PFSK-1 (cell line): ENCODE measurements around the gene GYG2.

ENCODE experiments used
- FOXP2 ChIP-seq: optimal IDR thresholded peaks from 2 replicates; pipeline ENCODE3; 2011; ENCODE audit warnings: borderline replicate concordance, control low read depth, inconsistent platforms; ENCODE audit not compliant: insufficient read depth; ENCODE audit errors: extremely low read length, extremely low read depth
- POLR2AphosphoS5 ChIP-seq: IDR thresholded peaks from 2 replicates; pipeline ENCODE4 v1.6.1; 2012; ENCODE audit warnings: low read depth, mild to moderate bottlenecking, control low read depth, low read length, moderate library complexity
- REST ChIP-seq, 2 experiments: IDR thresholded peaks; 2 replicates each; pipeline versions ENCODE4 v1.6.1 to v1.8.0; 2011 to 2012; ENCODE audit warnings: low read depth in 2 of 2, low read length in 2 of 2, control low read depth in 1 of 2, inconsistent platforms in 1 of 2, mild to moderate bottlenecking in 1 of 2, moderate library complexity in 1 of 2; ENCODE audit not compliant: insufficient read depth in 1 of 2
- SIN3A ChIP-seq: IDR thresholded peaks from 2 replicates; pipeline ENCODE4 v1.6.1; 2012; ENCODE audit warnings: mild to moderate bottlenecking, low read length, moderate library complexity, borderline replicate concordance; ENCODE audit not compliant: insufficient read depth
- TAF1 ChIP-seq: IDR thresholded peaks from 2 replicates; pipeline ENCODE4 v1.6.1; 2012; ENCODE audit warnings: low read length, control low read depth, borderline replicate concordance; ENCODE audit not compliant: insufficient read depth

GYG2 gene

DNA sequence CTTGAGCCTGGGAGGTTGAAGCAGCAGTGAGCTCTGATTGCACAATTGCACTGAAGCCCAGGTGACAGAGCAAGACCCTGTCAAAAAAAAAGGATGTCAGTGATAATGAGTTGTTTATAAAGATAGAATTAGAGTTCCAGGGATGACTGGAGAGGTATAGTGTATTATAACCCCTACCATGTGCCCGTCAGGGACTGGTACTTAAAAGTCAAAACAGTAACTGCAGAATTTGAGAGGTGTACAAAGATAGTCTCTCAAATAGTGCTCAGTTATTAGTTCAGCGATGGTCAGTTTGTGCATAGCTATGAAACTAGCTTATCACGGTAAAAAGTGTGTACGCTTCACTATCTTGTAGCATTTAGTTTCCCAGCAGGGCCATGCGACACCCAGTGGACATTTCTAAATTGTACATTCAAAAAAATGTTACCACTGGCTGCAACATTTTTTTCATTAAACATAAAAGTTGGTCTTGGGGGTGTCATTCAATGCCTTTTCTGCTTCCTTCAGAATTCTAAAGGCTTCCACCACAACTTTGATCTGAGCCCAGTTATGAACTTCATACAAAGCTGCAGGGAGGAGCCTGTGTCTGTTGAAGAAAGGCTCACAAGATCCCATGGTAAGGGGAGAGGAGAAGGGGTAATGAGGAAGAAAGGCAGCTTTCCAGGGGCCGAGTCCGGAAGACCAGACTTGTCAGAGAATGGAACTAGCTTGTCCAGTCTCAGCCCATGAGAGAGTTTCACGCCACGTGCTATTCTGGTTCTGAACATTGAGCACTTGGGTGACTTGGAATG, 9.2 kb upstream of the GYG2 start:
- TF ChIP-seq REST (IDR thresholded peaks at IDR 0.05; ENCODE audit: insufficient read depth in 1 of 2, low read depth in 2 of 2, low read length in 2 of 2) (no peak), SIN3A (no peak), TAF1 (no peak), POLR2AphosphoS5 (no peak), FOXP2 (no peak)

DNA sequence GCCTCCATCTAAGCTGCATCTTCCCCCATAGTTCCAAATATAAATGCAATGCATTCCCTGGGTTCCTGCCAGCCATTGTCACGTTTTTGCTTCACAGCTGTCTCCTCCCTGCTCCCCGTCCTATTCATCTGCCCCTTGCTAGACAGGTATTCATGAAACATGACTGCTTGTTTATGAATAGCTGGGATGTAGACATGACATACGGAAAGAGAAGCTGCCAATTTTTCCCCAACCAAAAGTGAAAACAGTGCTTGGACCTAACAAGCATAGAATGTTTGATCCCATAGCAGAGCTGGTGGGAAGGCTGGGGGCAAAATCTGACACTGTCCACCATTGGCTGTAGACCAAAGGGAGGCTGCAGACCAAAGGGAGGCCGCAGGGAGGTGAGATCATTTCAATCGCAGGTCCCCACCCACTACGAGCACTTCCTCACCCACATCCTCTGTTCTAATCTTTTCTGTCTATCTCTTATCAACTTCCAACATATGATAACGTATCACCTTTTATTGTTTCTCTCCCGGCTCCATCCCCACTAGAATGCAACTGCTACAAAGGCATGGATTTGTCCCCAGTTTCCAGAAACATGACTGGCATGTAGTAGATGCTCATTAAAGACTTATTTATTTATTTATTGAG, 8.5 kb upstream of the GYG2 start:
- TF ChIP-seq POLR2AphosphoS5 (no peak), FOXP2 (no peak), SIN3A (no peak), TAF1 (no peak), REST (IDR thresholded peaks at IDR 0.05; ENCODE audit: insufficient read depth in 1 of 2, low read depth in 2 of 2, low read length in 2 of 2) (no peak)

DNA sequence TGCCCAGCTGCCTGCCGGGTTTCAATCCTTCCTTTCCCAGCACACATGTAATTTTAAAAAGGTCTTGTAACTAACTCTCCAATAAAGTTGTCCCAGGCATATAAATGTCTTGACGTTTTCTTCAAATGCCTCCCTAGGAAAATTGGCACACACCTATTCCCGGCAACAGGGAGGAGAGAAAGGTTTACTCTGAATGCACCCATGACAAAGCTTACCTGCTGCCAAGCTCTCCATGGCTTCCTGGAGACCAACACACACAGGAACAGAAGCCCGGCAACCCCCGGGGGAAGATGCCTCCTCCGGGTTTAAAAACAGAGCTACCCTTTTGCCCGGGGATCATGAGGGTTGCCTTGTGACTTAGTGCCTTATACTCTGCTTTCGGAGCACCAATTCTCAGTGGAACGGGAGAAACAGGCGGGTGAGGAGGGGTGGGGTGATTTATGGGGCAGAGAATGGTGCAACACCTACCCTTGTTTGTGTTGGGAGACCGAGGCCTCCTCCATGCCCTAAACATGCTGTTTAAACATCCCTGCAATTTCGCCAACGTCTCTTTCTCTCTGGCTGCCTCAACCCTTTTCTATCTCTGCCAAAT, 4.8 kb upstream of the GYG2 start:
- no peak for TF ChIP-seq FOXP2

DNA sequence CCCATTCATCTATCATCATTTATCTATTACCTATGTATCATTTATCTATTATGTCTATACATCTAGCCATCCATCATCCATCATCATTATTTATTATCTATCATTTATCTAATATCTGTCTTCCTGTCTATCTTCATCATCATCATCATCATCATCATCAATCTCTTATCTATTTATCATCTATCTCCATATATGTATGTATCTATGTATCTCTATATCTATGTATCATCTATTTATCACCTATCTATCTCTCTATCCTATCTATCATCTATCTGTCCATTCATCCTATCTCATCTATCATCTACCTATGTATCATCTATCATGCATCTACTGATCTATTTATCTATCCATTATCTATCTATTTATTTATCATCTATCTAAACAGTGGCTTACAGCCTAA, 3.8 kb upstream of the GYG2 start:
- TF ChIP-seq POLR2AphosphoS5 = no peak
- no peak for TF ChIP-seq FOXP2
- no peak for TF ChIP-seq SIN3A
- no peak for TF ChIP-seq TAF1

- no peak for TF ChIP-seq FOXP2
Measured at GRCh38 chrX:2828959-2829411, 255 bp downstream of the GYG2 start.

DNA sequence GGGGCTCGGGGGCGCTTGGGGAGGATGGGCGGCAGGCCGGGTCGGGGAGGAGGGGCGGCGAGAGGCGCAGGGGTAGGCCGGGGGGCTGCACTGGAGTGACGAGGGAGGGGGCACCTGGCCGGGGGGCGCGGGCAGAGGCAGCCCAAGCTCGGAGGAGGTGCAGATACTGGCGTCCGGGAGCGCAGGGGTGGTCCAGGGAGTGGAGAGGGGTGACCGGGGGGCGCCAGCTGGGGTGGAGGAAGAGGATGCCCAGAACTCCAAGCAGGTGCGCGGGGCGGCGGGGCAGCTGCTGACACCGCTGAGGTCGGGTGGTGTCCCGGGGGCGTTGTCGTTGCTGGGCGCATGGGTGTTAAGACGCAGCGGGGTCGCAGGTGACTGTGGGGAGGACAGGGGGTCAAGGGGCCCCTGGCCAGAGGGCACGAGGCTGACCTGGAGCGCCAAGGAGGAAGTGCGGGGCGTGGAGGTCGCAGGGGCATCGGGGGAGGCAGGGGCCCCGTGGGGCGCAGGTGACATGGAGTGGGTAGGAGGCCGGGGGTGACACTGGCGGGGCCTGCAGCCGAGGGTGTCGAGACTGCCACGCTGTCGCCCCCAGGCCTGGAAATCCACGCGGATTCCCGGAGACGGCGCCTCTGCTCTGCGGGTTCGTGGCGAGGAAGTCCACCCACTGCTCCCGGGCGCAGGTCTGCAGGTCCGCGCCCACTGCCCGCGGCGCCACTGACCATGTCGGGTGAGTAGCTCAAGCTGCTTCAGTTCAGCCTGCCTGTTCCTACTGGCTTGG, 928 bp downstream of the GYG2 start:
- TF ChIP-seq FOXP2 = no peak
- no peak for TF ChIP-seq SIN3A
- TF ChIP-seq REST (IDR thresholded peaks at IDR 0.05; ENCODE audit: insufficient read depth in 1 of 2, low read depth in 2 of 2, low read length in 2 of 2) = no peak
- TF ChIP-seq TAF1 = no peak
- TF ChIP-seq POLR2AphosphoS5 = no peak
